22Rv1 (cell line): ENCODE data around the gene RACGAP1.

Source experiments
- CTCF ChIP-seq: fragments of 450-650 bp; IDR thresholded peaks from 2 replicates; pipeline ENCODE4 v1.5.1; 2017; ENCODE audit warnings: mild to moderate bottlenecking
- ZFX ChIP-seq: fragments of 450-650 bp; IDR thresholded peaks from 2 replicates; pipeline ENCODE4 v1.6.1; 2017; ENCODE audit warnings: antibody characterized with exemption, borderline replicate concordance

DNA sequence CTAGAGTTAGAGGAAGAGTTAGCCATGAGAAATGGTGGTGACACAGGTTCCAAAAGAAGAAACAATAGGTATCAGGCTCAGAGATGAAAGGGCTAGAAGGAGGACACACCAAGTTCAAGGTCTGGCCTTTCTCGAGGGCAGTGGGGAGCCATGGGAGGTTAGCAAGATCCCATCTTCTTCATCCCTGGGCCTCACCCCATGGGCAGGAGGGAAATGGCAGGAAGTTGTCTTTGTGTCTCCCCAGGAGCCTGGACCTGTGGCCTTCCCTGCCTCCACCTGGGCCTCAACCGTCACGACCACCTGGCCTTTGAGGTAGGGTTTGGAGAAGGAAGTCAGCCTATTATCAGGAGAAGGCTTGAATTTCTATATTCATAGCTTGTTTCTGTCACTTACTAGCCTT lies 80.6 kb downstream of the RACGAP1 start:
- TF ChIP-seq CTCF: no peak
- TF ChIP-seq ZFX: no peak
